GM18867 (cell line): Measurements from ENCODE around the gene ZNF345.

Source experiments
- ATAC-seq: cut with Tn5 transposase; IDR thresholded peaks from one replicate; pipeline ENCODE4 v1.9.1; 2021; ENCODE audit warnings: mild to moderate bottlenecking, moderate library complexity; ENCODE audit not compliant: unreplicated experiment

ZNF345 gene

DNA sequence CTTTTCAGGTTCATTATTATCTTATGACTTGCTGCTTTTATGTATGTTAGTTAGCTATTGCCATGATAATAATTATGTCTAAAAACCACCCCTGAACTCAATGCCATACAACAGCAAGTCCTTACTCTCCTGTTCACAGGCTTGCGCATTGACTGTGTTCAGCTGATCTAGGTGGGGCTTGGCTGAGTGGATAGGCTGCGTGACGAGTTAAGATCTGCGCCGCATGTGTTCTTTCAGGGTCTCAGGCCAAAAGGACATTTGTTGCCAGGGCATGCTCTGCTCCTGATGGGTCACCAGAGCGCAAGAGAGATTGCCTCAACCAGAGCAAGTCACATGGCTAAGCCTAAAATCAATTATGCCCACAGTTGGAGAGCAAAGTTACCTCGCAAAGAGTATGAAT is 66.3 kb downstream of the ZNF345 start:
- ATAC-seq, result no peak

DNA sequence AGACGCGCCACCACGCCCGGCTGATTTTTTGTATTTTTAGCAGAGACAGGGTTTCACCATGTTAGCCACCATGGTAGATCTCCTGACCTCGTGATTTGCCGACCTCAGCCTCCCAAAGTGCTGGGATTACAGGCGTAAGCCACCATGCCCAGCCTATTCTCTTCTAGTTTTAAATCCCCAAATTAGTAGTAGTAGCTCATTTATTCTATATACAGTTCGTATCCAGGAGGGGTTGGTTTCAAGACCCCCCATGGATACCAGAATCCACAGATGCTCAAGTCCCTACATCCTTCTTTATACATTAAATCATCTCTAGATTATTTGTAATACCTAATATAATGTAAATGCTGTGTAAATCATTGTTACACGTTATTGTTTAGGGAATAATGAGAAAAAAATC is 67.4 kb downstream of the ZNF345 start:
- ATAC-seq, result no peak
